HL-60 (cell line): ENCODE results near the gene APAF1.

ENCODE experiments used
- DNase-seq, 2 experiments: peaks; one replicate each; pipeline ENCODE4 v3.0.0-alpha.2; 2010 to 2020; ENCODE audit warnings: low read depth in 1 of 2, low spot score in 1 of 2
- H3K27ac ChIP-seq: fragments of 250-450 bp; sonication (Bioruptor Pico); replicated peaks from 2 replicates; pipeline ENCODE4 v1.5.1; 2020; ENCODE audit warnings: mild to moderate bottlenecking, moderate library complexity
- H3K27me3 ChIP-seq: fragments of 250-450 bp; sonication (Bioruptor Pico); 2 replicates; pipeline ENCODE4 v1.5.1; 2021; ENCODE audit warnings: mild to moderate bottlenecking, moderate library complexity; ENCODE audit not compliant: insufficient read depth, poor library complexity, severe bottlenecking
- H3K4me3 ChIP-seq: replicated peaks from 2 replicates; pipeline ENCODE4 v1.5.1; 2011; ENCODE audit warnings: mild to moderate bottlenecking, control low read depth, low read length; ENCODE audit not compliant: insufficient read depth
- GABPA ChIP-seq: IDR thresholded peaks from 2 replicates; pipeline ENCODE4 v1.6.1; 2012; ENCODE audit warnings: low read depth
- POLR2AphosphoS5 ChIP-seq: IDR thresholded peaks from 2 replicates; pipeline ENCODE4 v1.6.1; 2012; ENCODE audit warnings: low read depth
- SPI1 ChIP-seq: IDR thresholded peaks from 2 replicates; pipeline ENCODE4 v1.6.1; 2012; ENCODE audit warnings: low read depth, mild to moderate bottlenecking, borderline replicate concordance
- TF ChIP-seq, protein P1 (sequence below): IDR thresholded peaks from 2 replicates; pipeline ENCODE4 v1.6.1; 2012; ENCODE audit warnings: low read depth; ENCODE audit not compliant: insufficient replicate concordance
- TF ChIP-seq, protein P2 (sequence below): IDR thresholded peaks from one replicate; pipeline ENCODE4 v1.5.1; 2011; ENCODE audit warnings: low read length, control low read depth, inconsistent platforms; ENCODE audit not compliant: insufficient read depth

APAF1 gene

DNA sequence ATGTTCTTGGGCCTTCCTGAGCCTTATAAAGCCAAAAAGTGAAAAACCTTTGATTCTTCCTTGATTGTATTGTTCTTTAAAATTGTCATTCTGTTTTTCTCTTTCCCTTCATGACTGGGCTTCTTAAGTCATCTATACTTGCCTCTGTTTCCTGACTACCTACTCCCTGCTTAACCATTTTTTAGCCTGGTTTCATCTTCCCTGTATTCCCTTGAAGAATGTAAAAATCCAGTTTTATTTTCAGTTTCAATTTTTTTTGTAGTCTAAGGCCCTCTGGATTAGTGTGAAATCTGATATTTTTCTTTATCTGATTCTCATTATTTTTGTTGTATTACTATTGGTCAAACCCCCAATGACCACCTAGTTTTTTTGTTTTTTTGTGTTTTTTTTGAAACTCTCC is 46.3 kb downstream of the APAF1 start:
- TF ChIP-seq, protein P1, sequence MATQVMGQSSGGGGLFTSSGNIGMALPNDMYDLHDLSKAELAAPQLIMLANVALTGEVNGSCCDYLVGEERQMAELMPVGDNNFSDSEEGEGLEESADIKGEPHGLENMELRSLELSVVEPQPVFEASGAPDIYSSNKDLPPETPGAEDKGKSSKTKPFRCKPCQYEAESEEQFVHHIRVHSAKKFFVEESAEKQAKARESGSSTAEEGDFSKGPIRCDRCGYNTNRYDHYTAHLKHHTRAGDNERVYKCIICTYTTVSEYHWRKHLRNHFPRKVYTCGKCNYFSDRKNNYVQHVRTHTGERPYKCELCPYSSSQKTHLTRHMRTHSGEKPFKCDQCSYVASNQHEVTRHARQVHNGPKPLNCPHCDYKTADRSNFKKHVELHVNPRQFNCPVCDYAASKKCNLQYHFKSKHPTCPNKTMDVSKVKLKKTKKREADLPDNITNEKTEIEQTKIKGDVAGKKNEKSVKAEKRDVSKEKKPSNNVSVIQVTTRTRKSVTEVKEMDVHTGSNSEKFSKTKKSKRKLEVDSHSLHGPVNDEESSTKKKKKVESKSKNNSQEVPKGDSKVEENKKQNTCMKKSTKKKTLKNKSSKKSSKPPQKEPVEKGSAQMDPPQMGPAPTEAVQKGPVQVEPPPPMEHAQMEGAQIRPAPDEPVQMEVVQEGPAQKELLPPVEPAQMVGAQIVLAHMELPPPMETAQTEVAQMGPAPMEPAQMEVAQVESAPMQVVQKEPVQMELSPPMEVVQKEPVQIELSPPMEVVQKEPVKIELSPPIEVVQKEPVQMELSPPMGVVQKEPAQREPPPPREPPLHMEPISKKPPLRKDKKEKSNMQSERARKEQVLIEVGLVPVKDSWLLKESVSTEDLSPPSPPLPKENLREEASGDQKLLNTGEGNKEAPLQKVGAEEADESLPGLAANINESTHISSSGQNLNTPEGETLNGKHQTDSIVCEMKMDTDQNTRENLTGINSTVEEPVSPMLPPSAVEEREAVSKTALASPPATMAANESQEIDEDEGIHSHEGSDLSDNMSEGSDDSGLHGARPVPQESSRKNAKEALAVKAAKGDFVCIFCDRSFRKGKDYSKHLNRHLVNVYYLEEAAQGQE, result no peak
- TF ChIP-seq SPI1, result no peak
- no peak for TF ChIP-seq GABPA
- no peak for TF ChIP-seq POLR2AphosphoS5
- TF ChIP-seq, protein P2, sequence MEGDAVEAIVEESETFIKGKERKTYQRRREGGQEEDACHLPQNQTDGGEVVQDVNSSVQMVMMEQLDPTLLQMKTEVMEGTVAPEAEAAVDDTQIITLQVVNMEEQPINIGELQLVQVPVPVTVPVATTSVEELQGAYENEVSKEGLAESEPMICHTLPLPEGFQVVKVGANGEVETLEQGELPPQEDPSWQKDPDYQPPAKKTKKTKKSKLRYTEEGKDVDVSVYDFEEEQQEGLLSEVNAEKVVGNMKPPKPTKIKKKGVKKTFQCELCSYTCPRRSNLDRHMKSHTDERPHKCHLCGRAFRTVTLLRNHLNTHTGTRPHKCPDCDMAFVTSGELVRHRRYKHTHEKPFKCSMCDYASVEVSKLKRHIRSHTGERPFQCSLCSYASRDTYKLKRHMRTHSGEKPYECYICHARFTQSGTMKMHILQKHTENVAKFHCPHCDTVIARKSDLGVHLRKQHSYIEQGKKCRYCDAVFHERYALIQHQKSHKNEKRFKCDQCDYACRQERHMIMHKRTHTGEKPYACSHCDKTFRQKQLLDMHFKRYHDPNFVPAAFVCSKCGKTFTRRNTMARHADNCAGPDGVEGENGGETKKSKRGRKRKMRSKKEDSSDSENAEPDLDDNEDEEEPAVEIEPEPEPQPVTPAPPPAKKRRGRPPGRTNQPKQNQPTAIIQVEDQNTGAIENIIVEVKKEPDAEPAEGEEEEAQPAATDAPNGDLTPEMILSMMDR, result no peak
- H3K27ac ChIP-seq, result no peak overlapping the region
- no peak overlapping the region for H3K4me3 ChIP-seq
- H3K27me3 ChIP-seq, result no peaks in the 10 kb centered on the region
- DNase-seq, result no peak

DNA sequence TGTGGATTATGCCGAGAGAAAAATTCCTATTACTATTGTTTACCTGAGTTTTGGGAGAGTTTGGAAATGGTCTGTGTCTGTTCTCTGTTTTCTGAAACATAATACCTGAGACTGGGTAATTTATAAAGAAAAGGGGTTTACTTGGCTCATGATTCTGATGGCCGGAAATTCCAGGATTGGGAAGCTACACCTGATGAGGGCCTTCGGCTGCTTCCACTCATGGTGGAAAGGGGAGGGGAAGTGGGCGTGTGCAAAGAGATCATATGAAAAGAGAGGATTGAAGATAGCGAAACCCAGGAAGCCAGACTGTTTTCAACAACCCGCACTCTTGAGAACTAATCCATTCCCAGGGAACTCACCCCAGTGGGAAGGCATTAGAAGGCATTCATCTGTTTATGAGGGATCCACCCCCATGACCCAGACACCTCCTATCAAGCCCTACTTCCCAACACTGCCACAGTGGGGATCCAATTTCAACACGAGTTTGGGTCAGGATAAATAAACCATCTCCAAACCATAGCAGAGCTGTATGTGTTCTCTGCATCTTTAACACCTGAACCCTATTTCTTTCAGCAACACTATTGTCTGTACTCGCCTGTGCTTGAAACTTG is 51.1 kb downstream of the APAF1 start:
- Histone ChIP-seq H3K27me3 (no peaks in the 10 kb centered on the region), H3K4me3 (no peak overlapping the region), H3K27ac (no peak overlapping the region)
- TF ChIP-seq, protein P1, result no peak
- TF ChIP-seq, protein P2, result no peak
- TF ChIP-seq SPI1, result no peak
- no peak for TF ChIP-seq GABPA
- no peak for TF ChIP-seq POLR2AphosphoS5
- no peak for DNase-seq

DNA sequence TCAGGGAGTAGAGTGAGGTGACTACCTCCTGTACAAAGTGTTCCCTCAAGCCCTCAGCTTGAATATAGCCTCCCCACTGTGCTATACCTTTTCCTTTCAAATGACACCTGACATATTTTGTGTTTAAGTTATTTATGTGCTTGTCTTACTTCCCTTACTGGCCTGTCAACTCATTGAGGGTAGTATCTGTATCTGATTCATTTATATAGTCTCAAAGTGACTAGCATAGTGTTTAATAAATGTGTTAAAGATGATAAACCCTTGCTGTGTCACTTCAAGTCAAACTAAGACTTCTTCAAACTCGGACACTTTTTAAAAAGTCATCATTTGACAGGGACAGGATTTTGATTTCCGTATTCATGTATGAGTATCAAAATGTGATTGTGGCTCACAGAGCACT is 52.1 kb downstream of the APAF1 start:
- TF ChIP-seq SPI1 (no peak), POLR2AphosphoS5 (no peak), GABPA (no peak)
- TF ChIP-seq, protein P2, result no peak
- TF ChIP-seq, protein P1, result no peak
- Histone ChIP-seq H3K27me3 (no peaks in the 10 kb centered on the region), H3K4me3 (no peak overlapping the region), H3K27ac (no peak overlapping the region)
- no peak for DNase-seq
